HG03457 (cell line): ENCODE measurements around the gene GYPB.
"Not testable (repeated sequence)": the region's sequence is repeated elsewhere in the genome, so short reads cannot be mapped to it uniquely, and the experiment has no call there.

Source experiments
- ATAC-seq: cut with Tn5 transposase; IDR thresholded peaks from one replicate; pipeline ENCODE4 v1.9.1; 2021; ENCODE audit warnings: moderate number of reproducible peaks; ENCODE audit not compliant: unreplicated experiment

GYPB gene

GRCh38 chr4:143950185-143950584 is 69.0 kb downstream of the GYPB start:
- not testable (repeated sequence) for ATAC-seq

- ATAC-seq = not testable (repeated sequence)
Observed at GRCh38 chr4:143947493-143947892, 71.7 kb downstream of the GYPB start.
